ENCODE measurements around the gene OVCH1. TPM values are rescaled to one million over a fixed set of nuclear protein-coding genes. Genes with fewer than 3 reads are reported as not detected.

The OVCH1 gene
- total RNA-seq, 1 experiment from 2014 or later, result not detected

- intact Hi-C loops (cut with micrococcal nuclease), result no loop called here
- H3K27me3 ChIP-seq (ENCODE audit: insufficient read depth, low read length), result no peaks in the 10 kb centered on the region
- H3K4me3 ChIP-seq (replicated peaks in 1 of 2; ENCODE audit: low read depth in 1 of 2, low read length in 2 of 2), result no peak overlapping the region
- no peaks in the 10 kb centered on the region for H3K4me1 ChIP-seq (ENCODE audit: control insufficient read depth in 1 of 2, insufficient read depth in 2 of 2, low read length in 2 of 2)
- no peaks in the 10 kb centered on the region for H4K20me1 ChIP-seq (ENCODE audit: insufficient read depth)
- no peaks in the 10 kb centered on the region for H3K79me2 ChIP-seq (ENCODE audit: insufficient read depth, low read length)
- POLR2A ChIA-PET, result no interaction called here
- H3K9me2 ChIP-seq (ENCODE audit: insufficient read depth), result no peaks in the 10 kb centered on the region
- DNase-seq (ENCODE audit: low read depth, low spot score) (no peak), ATAC-seq (no peak)
- no peak overlapping the region for H3K4me2 ChIP-seq (ENCODE audit: low read length)
- H3K27ac ChIP-seq (ENCODE audit: low read depth, low read length), result no peak overlapping the region
- CTCF ChIA-PET, result interaction anchor here (1.4 kb wide), 1 partner anchor 10 kb away, joined by 4 read pairs; no protein-coding TSS in a partner anchor
- TF ChIP-seq ZFX (IDR thresholded peaks at IDR 0.05) (no peak), CBX3 (IDR thresholded peaks at IDR 0.05; ENCODE audit: low read depth) (no peak), POLR2A (IDR thresholded peaks at IDR 0.05; ENCODE audit: borderline replicate concordance, extremely low read depth, insufficient read depth, insufficient read length) (no peak), REST (IDR thresholded peaks at IDR 0.05; ENCODE audit: low read depth) (no peak), FOSL1 (IDR thresholded peaks at IDR 0.05; ENCODE audit: low read depth) (no peak), RAD21 (IDR thresholded peaks at IDR 0.05; ENCODE audit: low read depth) (no peak), ATF3 (IDR thresholded peaks at IDR 0.05) (no peak), ELF1 (IDR thresholded peaks at IDR 0.05; ENCODE audit: borderline replicate concordance, low read depth) (no peak), CTCF (IDR thresholded peaks at IDR 0.05 in 2 of 3, conservative IDR thresholded peaks at IDR 0.05 in 1 of 3; ENCODE audit: borderline replicate concordance in 1 of 3, insufficient read depth in 1 of 3, low read depth in 2 of 3, low read length in 2 of 3) (no peak), ZNF274 (IDR thresholded peaks at IDR 0.05; ENCODE audit: low read depth, low read length) (no peak), EZH2 (IDR thresholded peaks at IDR 0.05) (no peak)
- RAD21 ChIA-PET (ENCODE audit: low non-redundant PET in 1 of 2, low total read pairs in 2 of 2, uncharacterized antibody in 2 of 2, unreplicated experiment in 2 of 2), result no interaction called here
- H3K36me3 ChIP-seq (ENCODE audit: control insufficient read depth in 1 of 2, insufficient read depth in 2 of 2, low read length in 2 of 2), result no peaks in the 10 kb centered on the region
- BruUV-seq (replicated peaks), result no TSS peak
- H2AFZ ChIP-seq (ENCODE audit: low read depth, low read length, poor library complexity, severe bottlenecking), result no peak overlapping the region
- H3K9me3 ChIP-seq (ENCODE audit: control insufficient read depth in 1 of 2, insufficient read depth in 1 of 2, low read depth in 1 of 2, low read length in 2 of 2), result no peaks in the 10 kb centered on the region
- no peak overlapping the region for H3K9ac ChIP-seq (ENCODE audit: low read length)
These were observed 45.5 kb upstream of the OVCH1 start for GRCh38 chr12:29543036-29543435.

Data from HCT116 (cell line).